HCT116 (cell line): Measurements from ENCODE around the gene PUSL1.

Experiments used
- CEBPB ChIP-seq: IDR thresholded peaks from 2 replicates; pipeline ENCODE4 v1.6.1; 2012; ENCODE audit warnings: low read depth
- CTCF ChIP-seq, 3 experiments: fragments of 200-600 bp in 1 of 3; sonication (generic) in 1 of 3; IDR thresholded peaks in 2 of 3; conservative IDR thresholded peaks in 1 of 3; 2 replicates each; pipeline ENCODE4 v1.5.1; 2012 to 2017; ENCODE audit warnings: low read depth in 2 of 3, low read length in 2 of 3, antibody characterized with exemption in 1 of 3, borderline replicate concordance in 1 of 3, control low read depth in 1 of 3, mild to moderate bottlenecking in 1 of 3, mixed read lengths in 1 of 3, mixed run types in 1 of 3, moderate library complexity in 1 of 3; ENCODE audit not compliant: insufficient read depth in 1 of 3
- ELF1 ChIP-seq: IDR thresholded peaks from 2 replicates; pipeline ENCODE4 v1.6.1; 2012; ENCODE audit warnings: low read depth, borderline replicate concordance
- EZH2 ChIP-seq: fragments of 200-600 bp; sonication (generic); IDR thresholded peaks from 2 replicates; pipeline ENCODE4 v1.6.1; 2017; ENCODE audit warnings: antibody characterized with exemption, mixed run types
- EZH2phosphoT487 ChIP-seq: fragments of 200-600 bp; IDR thresholded peaks from 2 replicates; pipeline ENCODE4 v1.6.1; 2018; ENCODE audit warnings: antibody characterized with exemption, borderline replicate concordance
- FOSL1 ChIP-seq: IDR thresholded peaks from 2 replicates; pipeline ENCODE4 v1.6.1; 2012; ENCODE audit warnings: low read depth
- MAX ChIP-seq: IDR thresholded peaks from 2 replicates; pipeline ENCODE4 v1.6.1; 2012
- POLR2A ChIP-seq: IDR thresholded peaks from 2 replicates; pipeline ENCODE4 v1.7.0; 2011; ENCODE audit warnings: borderline replicate concordance; ENCODE audit not compliant: insufficient read depth, insufficient read length; ENCODE audit errors: extremely low read depth
- RAD21 ChIP-seq: IDR thresholded peaks from 2 replicates; pipeline ENCODE4 v1.6.1; 2012; ENCODE audit warnings: low read depth, mild to moderate bottlenecking
- REST ChIP-seq: IDR thresholded peaks from 2 replicates; pipeline ENCODE4 v1.6.1; 2012; ENCODE audit warnings: low read depth
- SP1 ChIP-seq: IDR thresholded peaks from 2 replicates; pipeline ENCODE4 v1.6.1; 2012; ENCODE audit warnings: low read depth
- ZNF274 ChIP-seq: fragments of 200-500 bp; sonication (Bioruptor generic); IDR thresholded peaks from 2 replicates; pipeline ENCODE4 v1.6.1; 2014; ENCODE audit warnings: mild to moderate bottlenecking, low read depth, low read length, inconsistent platforms

GRCh38 chr1:1322418-1322817 lies 14.0 kb downstream of the PUSL1 start:
- TF ChIP-seq RAD21 (no peak), CTCF (IDR thresholded peaks at IDR 0.05 in 2 of 3, conservative IDR thresholded peaks at IDR 0.05 in 1 of 3; ENCODE audit: borderline replicate concordance in 1 of 3, insufficient read depth in 1 of 3, low read depth in 2 of 3, low read length in 2 of 3) (no peak), SP1 (no peak), POLR2A (no peak), CEBPB (no peak), FOSL1 (no peak), MAX (no peak), EZH2phosphoT487 (no peak), ZNF274 (no peak), ELF1 (no peak), EZH2 (no peak), REST (no peak)
